ENCODE data around the gene MZB1. TPM values are rescaled to one million over a fixed set of nuclear protein-coding genes. Genes with fewer than 3 reads are reported as not detected.
A peak's percentile ranks its signal among the peaks of the same experiment; 100 is the strongest.
"Not testable (repeated sequence)": the region's sequence is repeated elsewhere in the genome, so short reads cannot be mapped to it uniquely, and the experiment has no call there.

Gene MZB1
- total RNA-seq, 2 experiments from 2014 or later = 24.0 to 26.3 TPM

DNA sequence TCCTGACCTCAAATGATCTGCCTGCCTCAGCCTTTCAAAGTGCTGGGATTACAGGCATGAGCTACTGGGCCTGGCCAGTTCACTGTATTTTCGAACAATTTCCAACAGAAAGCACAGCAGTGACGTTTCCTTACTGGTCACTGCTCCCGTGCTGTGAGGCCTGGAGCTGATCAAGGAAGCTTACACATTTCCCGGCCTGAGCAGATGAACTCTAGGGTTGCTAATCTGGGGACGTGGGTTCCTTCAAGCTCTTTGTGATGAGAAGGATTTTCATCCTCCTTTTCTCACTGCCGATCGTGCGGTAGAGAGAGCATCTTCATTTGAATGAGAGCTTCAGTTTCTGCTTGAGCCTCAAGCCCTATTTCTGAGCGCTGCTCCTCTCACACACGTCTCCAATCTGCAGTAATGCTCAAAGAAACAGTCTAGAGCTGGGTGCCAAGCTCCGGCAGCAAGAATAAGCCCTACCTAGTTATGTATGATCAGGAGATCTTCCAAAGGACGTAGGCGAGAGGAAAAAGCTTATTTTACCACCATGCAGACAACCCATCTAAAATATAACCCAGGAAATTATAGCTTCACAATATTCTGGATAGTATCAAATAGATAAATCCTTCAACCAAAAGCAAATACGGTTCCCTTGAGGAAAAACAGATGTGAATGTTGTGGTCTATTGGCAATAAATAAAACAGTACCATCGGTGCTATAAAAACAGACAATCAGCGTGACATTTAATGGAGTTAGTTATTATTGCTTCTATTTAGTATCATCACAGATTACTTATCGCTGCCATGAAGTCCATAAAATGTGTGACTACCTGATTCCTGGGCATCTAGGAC lies 21.5 kb upstream of the MZB1 start:
- peaks cover 43% of the 10 kb centered on the region for H3K4me1 Mint-ChIP-seq (ENCODE audit: low read depth)
- no peak overlapping the region for H3K4me3 Mint-ChIP-seq
- POLR2A ChIA-PET = no interaction called here
- peaks cover 27% of the 10 kb centered on the region for H3K36me3 Mint-ChIP-seq
- H3K27me3 Mint-ChIP-seq = no peaks in the 10 kb centered on the region
- no peak overlapping the region for H3K27ac Mint-ChIP-seq
- no peak for DNase-seq
- intact Hi-C loops (cut with micrococcal nuclease) = no loop called here
- CTCF ChIA-PET = interaction anchor here (0.9 to 4.0 kb wide), 7 partner anchors 8 to 222 kb away, joined by 3 to 16 read pairs (median 3); no protein-coding TSS in a partner anchor
- no peaks in the 10 kb centered on the region for H3K9me3 Mint-ChIP-seq

GRCh38 chr5:139410121-139410992 lies 20.6 kb upstream of the MZB1 start:
- intact Hi-C loops (cut with micrococcal nuclease) = no loop called here
- DNase-seq = no peak
- Mint-ChIP-seq H3K4me1 (ENCODE audit: low read depth) (peaks cover 34% of the 10 kb centered on the region), H3K4me3 (no peak overlapping the region), H3K27ac (no peak overlapping the region), H3K27me3 (no peaks in the 10 kb centered on the region), H3K36me3 (peaks cover 26% of the 10 kb centered on the region), H3K9me3 (no peaks in the 10 kb centered on the region)
- ChIA-PET CTCF (interaction anchor here (0.8 to 4.0 kb wide), 8 partner anchors 7 to 223 kb away, joined by 3 to 16 read pairs (median 3); no protein-coding TSS in a partner anchor), POLR2A (no interaction called here)

DNA sequence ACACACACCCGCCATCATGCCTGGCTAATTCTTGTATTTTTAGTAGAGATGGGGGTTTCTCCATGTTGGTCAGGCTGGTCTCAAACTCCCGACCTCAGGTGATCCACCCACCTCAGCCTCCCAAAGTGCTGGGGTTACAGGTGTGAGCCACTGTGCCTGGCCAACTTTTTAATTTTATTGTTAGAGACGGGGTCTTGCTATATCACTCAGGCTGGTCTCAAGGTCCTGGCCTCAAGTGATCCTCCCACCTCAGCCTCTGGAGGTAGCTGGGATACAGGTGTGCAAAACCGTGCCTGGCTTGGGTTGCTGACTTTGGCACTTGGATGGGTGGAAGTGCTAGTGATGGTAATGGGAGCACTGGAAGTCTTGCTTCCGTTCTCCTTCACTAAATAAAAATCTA lies 19.4 kb upstream of the MZB1 start:
- POLR2A ChIA-PET; H3K27me3 Mint-ChIP-seq; H3K9me3 Mint-ChIP-seq; DNase-seq; H3K27ac Mint-ChIP-seq; H3K4me3 Mint-ChIP-seq; intact Hi-C loops (cut with micrococcal nuclease): not testable (repeated sequence)
- Mint-ChIP-seq H3K36me3 (peaks cover 24% of the 10 kb centered on the region), H3K4me1 (ENCODE audit: low read depth) (peaks cover 29% of the 10 kb centered on the region)
- CTCF ChIA-PET = interaction anchor here (2.1 to 4.0 kb wide), 2 partner anchors 11 to 13 kb away, joined by 6 to 16 read pairs; no protein-coding TSS in a partner anchor

GRCh38 chr5:139408191-139408590 lies 18.5 kb upstream of the MZB1 start:
- DNase-seq = no peak
- no peaks in the 10 kb centered on the region for H3K9me3 Mint-ChIP-seq
- POLR2A ChIA-PET = no interaction called here
- peaks cover 23% of the 10 kb centered on the region for H3K4me1 Mint-ChIP-seq (ENCODE audit: low read depth)
- CTCF ChIA-PET = interaction anchor here (0.6 to 4.0 kb wide), 2 partner anchors 14 to 35 kb away, joined by 3 to 16 read pairs; no protein-coding TSS in a partner anchor
- H3K27me3 Mint-ChIP-seq = no peaks in the 10 kb centered on the region
- intact Hi-C loops (cut with micrococcal nuclease) = no loop called here
- H3K4me3 Mint-ChIP-seq = no peak overlapping the region
- H3K27ac Mint-ChIP-seq = no peak overlapping the region
- H3K36me3 Mint-ChIP-seq = peaks cover 16% of the 10 kb centered on the region

DNA sequence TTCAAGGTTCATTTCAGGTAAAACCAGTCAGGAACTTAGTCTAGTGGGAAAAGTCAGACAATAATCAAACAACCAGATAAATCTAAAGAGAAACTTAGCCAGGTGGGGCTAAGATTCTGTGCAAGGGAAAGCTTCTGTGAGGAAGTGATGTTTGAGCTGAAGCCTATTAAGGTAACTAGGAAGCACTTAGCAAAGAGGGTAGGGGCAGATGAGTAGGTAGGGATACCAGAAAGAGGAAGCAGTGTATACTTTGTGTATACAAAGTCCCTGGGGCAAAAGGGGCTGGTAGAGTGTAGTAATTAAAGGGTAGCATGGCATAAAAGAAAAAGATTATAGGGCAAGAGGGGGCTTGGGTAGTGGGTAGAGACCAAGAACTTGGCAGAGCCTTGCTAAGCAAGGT lies 17.8 kb upstream of the MZB1 start:
- Mint-ChIP-seq H3K4me3 (no peak overlapping the region), H3K4me1 (ENCODE audit: low read depth) (peaks cover 23% of the 10 kb centered on the region), H3K27ac (no peak overlapping the region), H3K36me3 (peaks cover 10% of the 10 kb centered on the region), H3K27me3 (no peaks in the 10 kb centered on the region), H3K9me3 (no peaks in the 10 kb centered on the region)
- intact Hi-C loops (cut with micrococcal nuclease) = no loop called here
- no peak for DNase-seq
- ChIA-PET CTCF (interaction anchor here (0.9 to 1.2 kb wide), 2 partner anchors 8 to 15 kb away, joined by 3 read pairs; no protein-coding TSS in a partner anchor), POLR2A (interaction anchor here (1.0 kb wide), 1 partner anchor 107 kb away, joined by 3 read pairs; no protein-coding TSS in a partner anchor)

GRCh38 chr5:139406963-139407362 lies 17.2 kb upstream of the MZB1 start:
- Mint-ChIP-seq H3K36me3 (peaks cover 6% of the 10 kb centered on the region), H3K27ac (no peak overlapping the region), H3K4me3 (no peak overlapping the region), H3K9me3 (no peaks in the 10 kb centered on the region), H3K4me1 (ENCODE audit: low read depth) (peaks cover 24% of the 10 kb centered on the region), H3K27me3 (no peaks in the 10 kb centered on the region)
- DNase-seq = no peak
- intact Hi-C loops (cut with micrococcal nuclease) = no loop called here
- ChIA-PET POLR2A (interaction anchor here (1.0 to 1.2 kb wide), 2 partner anchors 9 to 108 kb away, joined by 3 read pairs; no protein-coding TSS in a partner anchor), CTCF (interaction anchor here (0.6 to 2.3 kb wide), 6 partner anchors 9 to 112 kb away, joined by 3 to 8 read pairs (median 3); no protein-coding TSS in a partner anchor)

GRCh38 chr5:139404484-139404840 lies 14.7 kb upstream of the MZB1 start:
- intact Hi-C loops (cut with micrococcal nuclease) = loop anchor here (1.0 to 5.0 kb wide), 5 partner anchors 10 to 343 kb away; partner anchors contain the start of genes DNAJC18 and UBE2D2
- peak overlapping the region; percentile 99 for H3K27ac Mint-ChIP-seq
- ChIA-PET CTCF (interaction anchor here (0.8 to 4.4 kb wide), 8 partner anchors 9 to 110 kb away, joined by 4 to 37 read pairs (median 8); partner anchors contain the start of genes DNAJC18, MZB1, PAIP2 and PROB1), POLR2A (interaction anchor here (0.8 to 3.1 kb wide), 7 partner anchors 9 to 78 kb away, joined by 3 to 22 read pairs (median 4); partner anchors contain the start of genes DNAJC18, PAIP2, PROB1 and STING1)
- no peak for DNase-seq
- peaks cover 30% of the 10 kb centered on the region for H3K4me1 Mint-ChIP-seq (ENCODE audit: low read depth)
- H3K9me3 Mint-ChIP-seq = no peaks in the 10 kb centered on the region
- H3K27me3 Mint-ChIP-seq = no peaks in the 10 kb centered on the region
- peak overlapping the region; percentile 91 for H3K4me3 Mint-ChIP-seq
- peaks cover 4% of the 10 kb centered on the region for H3K36me3 Mint-ChIP-seq

GRCh38 chr5:139403787-139404483 lies 14.2 kb upstream of the MZB1 start, which contains the start of gene SPATA24:
Gene SPATA24, minus strand, starts transcription at chr5:139404089. Its CDS starts 29 bp downstream, at chr5:139404060.
- POLR2A ChIA-PET = interaction anchor here (0.7 to 3.1 kb wide), 8 partner anchors 9 to 159 kb away, joined by 3 to 22 read pairs (median 4); partner anchors contain the start of genes DNAJC18, PAIP2, PROB1 and STING1

DNA sequence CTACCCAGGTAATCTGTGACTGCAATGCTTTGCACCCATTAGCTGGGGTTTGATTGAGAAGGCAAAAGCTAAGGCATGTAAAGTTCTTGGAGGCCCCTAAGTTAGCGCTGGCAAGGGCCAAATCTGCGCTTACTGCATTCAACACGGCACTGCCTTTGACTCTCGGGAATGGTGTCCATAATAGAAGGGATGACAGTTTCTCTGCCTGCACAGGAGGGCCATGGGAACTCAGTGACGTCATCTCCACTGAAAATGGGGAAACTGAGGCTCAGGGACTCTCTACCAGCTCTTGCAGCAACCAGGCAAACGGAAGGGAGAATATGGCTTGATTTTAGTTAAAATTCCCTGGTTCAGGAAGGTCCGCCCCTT lies 13.7 kb upstream of the MZB1 start:
- DNase-seq = no peak
- H3K9me3 Mint-ChIP-seq = no peaks in the 10 kb centered on the region
- CTCF ChIA-PET = interaction anchor here (0.8 to 4.4 kb wide), 10 partner anchors 8 to 111 kb away, joined by 3 to 37 read pairs (median 7); partner anchors contain the start of genes DNAJC18, MZB1, PAIP2 and PROB1
- peak overlapping the region; percentile 91 for H3K4me3 Mint-ChIP-seq
- intact Hi-C loops (cut with micrococcal nuclease) = loop anchor here (5.0 kb wide), 1 partner anchor 344 kb away; no protein-coding TSS in a partner anchor
- H3K4me1 Mint-ChIP-seq (ENCODE audit: low read depth) = peaks cover 34% of the 10 kb centered on the region
- peaks cover 4% of the 10 kb centered on the region for H3K36me3 Mint-ChIP-seq
- H3K27me3 Mint-ChIP-seq = no peaks in the 10 kb centered on the region
- POLR2A ChIA-PET = interaction anchor here (0.7 to 3.1 kb wide), 7 partner anchors 8 to 160 kb away, joined by 3 to 22 read pairs (median 4); partner anchors contain the start of genes DNAJC18, PAIP2, PROB1 and STING1
- H3K27ac Mint-ChIP-seq = peak overlapping the region; percentile 99

More at GRCh38 chr5:139403787-139404483, 14.2 kb upstream of the MZB1 start, which contains the start of gene SPATA24:
- H3K27ac Mint-ChIP-seq = peak within 1 kb of the TSS; percentile 99
- no peaks in the 10 kb centered on the region for H3K27me3 Mint-ChIP-seq
- peaks cover 34% of the 10 kb centered on the region for H3K4me1 Mint-ChIP-seq (ENCODE audit: low read depth)
- CTCF ChIA-PET = interaction anchor here (0.8 to 4.4 kb wide), 9 partner anchors 10 to 110 kb away, joined by 3 to 37 read pairs (median 7); partner anchors contain the start of genes DNAJC18, MZB1, PAIP2 and PROB1
- peaks cover 4% of the 10 kb centered on the region for H3K36me3 Mint-ChIP-seq
- peak; percentile 100 for DNase-seq
- H3K4me3 Mint-ChIP-seq = peak within 1 kb of the TSS; percentile 91
- no peaks in the 10 kb centered on the region for H3K9me3 Mint-ChIP-seq
- intact Hi-C loops (cut with micrococcal nuclease) = loop anchor here (1.0 to 5.0 kb wide), 5 partner anchors 10 to 343 kb away; partner anchors contain the start of genes DNAJC18 and UBE2D2

GRCh38 chr5:139402561-139403158 lies 12.9 kb upstream of the MZB1 start:
- intact Hi-C loops (cut with micrococcal nuclease) = loop anchor here (5.0 kb wide), 1 partner anchor 345 kb away; no protein-coding TSS in a partner anchor
- H3K9me3 Mint-ChIP-seq = no peaks in the 10 kb centered on the region
- peak; percentile 55 for DNase-seq
- peaks cover 34% of the 10 kb centered on the region for H3K4me1 Mint-ChIP-seq (ENCODE audit: low read depth)
- peak overlapping the region; percentile 99 for H3K27ac Mint-ChIP-seq
- POLR2A ChIA-PET = interaction anchor here (2.7 to 3.1 kb wide), 2 partner anchors 10 to 12 kb away, joined by 16 to 22 read pairs; no protein-coding TSS in a partner anchor
- CTCF ChIA-PET = interaction anchor here (0.7 to 4.4 kb wide), 12 partner anchors 8 to 578 kb away, joined by 3 to 37 read pairs (median 6); partner anchors contain the start of genes DNAJC18, MZB1, PAIP2 and PROB1
- H3K4me3 Mint-ChIP-seq = peak overlapping the region; percentile 91
- H3K36me3 Mint-ChIP-seq = peaks cover 2% of the 10 kb centered on the region
- H3K27me3 Mint-ChIP-seq = no peaks in the 10 kb centered on the region
